Measurements from ENCODE around the gene MAPKAPK5.
"Not testable (repeated sequence)": the region's sequence is repeated elsewhere in the genome, so short reads cannot be mapped to it uniquely, and the experiment has no call there.

The MAPKAPK5 gene

GRCh38 chr12:111826992-111827391 is 15.0 kb upstream of the MAPKAPK5 start:
- no peaks in the 10 kb centered on the region for H3K36me3 ChIP-seq (ENCODE audit: control insufficient read depth in 2 of 2, insufficient read depth in 2 of 2, low read length in 2 of 2)
- no peaks in the 10 kb centered on the region for H3K27me3 ChIP-seq (ENCODE audit: control insufficient read depth in 2 of 2, insufficient read depth in 2 of 2, low read length in 2 of 2)
- peaks cover 5 to 17% of the 10 kb centered on the region in 2 donors for H3K4me1 ChIP-seq (ENCODE audit: control insufficient read depth in 2 of 2, insufficient read depth in 2 of 2, low read length in 2 of 2)
- no peak overlapping the region for H3K9ac ChIP-seq (ENCODE audit: low read depth in 1 of 2, low read length in 2 of 2)
- no peak overlapping the region for H3K27ac ChIP-seq (ENCODE audit: low read depth in 2 of 2, low read length in 2 of 2)
- H3K9me3 ChIP-seq (ENCODE audit: control insufficient read depth in 2 of 2, low read length in 2 of 2), result no peaks in the 10 kb centered on the region
- H3K4me3 ChIP-seq (ENCODE audit: low read length in 2 of 2), result no peak overlapping the region

GRCh38 chr12:111827907-111828306 is 14.1 kb upstream of the MAPKAPK5 start:
- Histone ChIP-seq H3K36me3 (ENCODE audit: control insufficient read depth in 2 of 2, insufficient read depth in 2 of 2, low read length in 2 of 2) (no peaks in the 10 kb centered on the region), H3K27ac (ENCODE audit: low read depth in 2 of 2, low read length in 2 of 2) (peak overlapping the region; percentile 17 to 82), H3K4me1 (ENCODE audit: control insufficient read depth in 2 of 2, insufficient read depth in 2 of 2, low read length in 2 of 2) (peaks cover 5 to 17% of the 10 kb centered on the region in 2 donors), H3K9ac (ENCODE audit: low read depth in 1 of 2, low read length in 2 of 2) (no peak overlapping the region), H3K27me3 (ENCODE audit: control insufficient read depth in 2 of 2, insufficient read depth in 2 of 2, low read length in 2 of 2) (no peaks in the 10 kb centered on the region), H3K9me3 (ENCODE audit: control insufficient read depth in 2 of 2, low read length in 2 of 2) (no peaks in the 10 kb centered on the region), H3K4me3 (ENCODE audit: low read length in 2 of 2) (no peak overlapping the region)

GRCh38 chr12:111828338-111828979 is 13.6 kb upstream of the MAPKAPK5 start:
- H3K36me3 ChIP-seq (ENCODE audit: control insufficient read depth in 2 of 2, insufficient read depth in 2 of 2, low read length in 2 of 2), result no peaks in the 10 kb centered on the region
- H3K9me3 ChIP-seq (ENCODE audit: control insufficient read depth in 2 of 2, low read length in 2 of 2), result no peaks in the 10 kb centered on the region
- H3K9ac ChIP-seq (ENCODE audit: low read depth in 1 of 2, low read length in 2 of 2), result no peak overlapping the region
- H3K27me3 ChIP-seq (ENCODE audit: control insufficient read depth in 2 of 2, insufficient read depth in 2 of 2, low read length in 2 of 2), result no peaks in the 10 kb centered on the region
- peak overlapping the region; percentile 17 to 65 for H3K27ac ChIP-seq (ENCODE audit: low read depth in 2 of 2, low read length in 2 of 2)
- no peak overlapping the region for H3K4me3 ChIP-seq (ENCODE audit: low read length in 2 of 2)
- peaks cover 5 to 13% of the 10 kb centered on the region in 2 donors for H3K4me1 ChIP-seq (ENCODE audit: control insufficient read depth in 2 of 2, insufficient read depth in 2 of 2, low read length in 2 of 2)

GRCh38 chr12:111829635-111830034 is 12.4 kb upstream of the MAPKAPK5 start:
- not testable (repeated sequence) for H3K27ac ChIP-seq (ENCODE audit: low read depth in 2 of 2, low read length in 2 of 2); H3K36me3 ChIP-seq (ENCODE audit: control insufficient read depth in 2 of 2, insufficient read depth in 2 of 2, low read length in 2 of 2); H3K4me3 ChIP-seq (ENCODE audit: low read length in 2 of 2); H3K27me3 ChIP-seq (ENCODE audit: control insufficient read depth in 2 of 2, insufficient read depth in 2 of 2, low read length in 2 of 2); H3K9ac ChIP-seq (ENCODE audit: low read depth in 1 of 2, low read length in 2 of 2); H3K4me1 ChIP-seq (ENCODE audit: control insufficient read depth in 2 of 2, insufficient read depth in 2 of 2, low read length in 2 of 2); H3K9me3 ChIP-seq (ENCODE audit: control insufficient read depth in 2 of 2, low read length in 2 of 2)

- H3K4me1 ChIP-seq (ENCODE audit: control insufficient read depth in 2 of 2, insufficient read depth in 2 of 2, low read length in 2 of 2); H3K9me3 ChIP-seq (ENCODE audit: control insufficient read depth in 2 of 2, low read length in 2 of 2); H3K27me3 ChIP-seq (ENCODE audit: control insufficient read depth in 2 of 2, insufficient read depth in 2 of 2, low read length in 2 of 2); H3K36me3 ChIP-seq (ENCODE audit: control insufficient read depth in 2 of 2, insufficient read depth in 2 of 2, low read length in 2 of 2): not testable (repeated sequence)
- H3K9ac ChIP-seq (ENCODE audit: low read depth in 1 of 2, low read length in 2 of 2), result peak overlapping the region in 1 of 2 donors; percentile 4
- H3K27ac ChIP-seq (ENCODE audit: low read depth in 2 of 2, low read length in 2 of 2), result peak overlapping the region; percentile 23 to 42
- peak overlapping the region in 1 of 2 donors; percentile 39 for H3K4me3 ChIP-seq (ENCODE audit: low read length in 2 of 2)
Measured at GRCh38 chr12:111834740-111835386, 7.2 kb upstream of the MAPKAPK5 start.

GRCh38 chr12:111835531-111836181 is 6.4 kb upstream of the MAPKAPK5 start:
- not testable (repeated sequence) for H3K4me1 ChIP-seq (ENCODE audit: control insufficient read depth in 2 of 2, insufficient read depth in 2 of 2, low read length in 2 of 2); H3K4me3 ChIP-seq (ENCODE audit: low read length in 2 of 2)
- peak overlapping the region in 1 of 2 donors; percentile 23 for H3K27ac ChIP-seq (ENCODE audit: low read depth in 2 of 2, low read length in 2 of 2)

GRCh38 chr12:111838353-111838752 is 3.7 kb upstream of the MAPKAPK5 start:
- Histone ChIP-seq H3K4me3 (ENCODE audit: low read length in 2 of 2) (no peak overlapping the region), H3K27ac (ENCODE audit: low read depth in 2 of 2, low read length in 2 of 2) (no peak overlapping the region), H3K4me1 (ENCODE audit: control insufficient read depth in 2 of 2, insufficient read depth in 2 of 2, low read length in 2 of 2) (peaks cover 18 to 21% of the 10 kb centered on the region in 2 donors), H3K27me3 (ENCODE audit: control insufficient read depth in 2 of 2, insufficient read depth in 2 of 2, low read length in 2 of 2) (no peaks in the 10 kb centered on the region), H3K36me3 (ENCODE audit: control insufficient read depth in 2 of 2, insufficient read depth in 2 of 2, low read length in 2 of 2) (peaks cover 8 to 10% of the 10 kb centered on the region in 2 donors), H3K9ac (ENCODE audit: low read depth in 1 of 2, low read length in 2 of 2) (no peak overlapping the region), H3K9me3 (ENCODE audit: control insufficient read depth in 2 of 2, low read length in 2 of 2) (no peaks in the 10 kb centered on the region)

More at GRCh38 chr12:111835531-111836181, 6.4 kb upstream of the MAPKAPK5 start:
- not testable (repeated sequence) for H3K36me3 ChIP-seq (ENCODE audit: control insufficient read depth in 2 of 2, insufficient read depth in 2 of 2, low read length in 2 of 2); H3K27me3 ChIP-seq (ENCODE audit: control insufficient read depth in 2 of 2, insufficient read depth in 2 of 2, low read length in 2 of 2); H3K9ac ChIP-seq (ENCODE audit: low read depth in 1 of 2, low read length in 2 of 2); H3K9me3 ChIP-seq (ENCODE audit: control insufficient read depth in 2 of 2, low read length in 2 of 2)

- H3K9ac ChIP-seq (ENCODE audit: low read depth in 1 of 2, low read length in 2 of 2), result peak overlapping the region; percentile 81 to 99
- peaks cover 31 to 36% of the 10 kb centered on the region in 2 donors for H3K4me1 ChIP-seq (ENCODE audit: control insufficient read depth in 2 of 2, insufficient read depth in 2 of 2, low read length in 2 of 2)
- H3K9me3 ChIP-seq (ENCODE audit: control insufficient read depth in 2 of 2, low read length in 2 of 2), result no peaks in the 10 kb centered on the region
- peak overlapping the region; percentile 96 to 97 for H3K27ac ChIP-seq (ENCODE audit: low read depth in 2 of 2, low read length in 2 of 2)
- H3K27me3 ChIP-seq (ENCODE audit: control insufficient read depth in 2 of 2, insufficient read depth in 2 of 2, low read length in 2 of 2), result no peaks in the 10 kb centered on the region
- peaks cover 8 to 10% of the 10 kb centered on the region in 2 donors for H3K36me3 ChIP-seq (ENCODE audit: control insufficient read depth in 2 of 2, insufficient read depth in 2 of 2, low read length in 2 of 2)
- peak overlapping the region; percentile 90 to 97 for H3K4me3 ChIP-seq (ENCODE audit: low read length in 2 of 2)
Measured at GRCh38 chr12:111840807-111841206, 1.2 kb upstream of the MAPKAPK5 start.

- H3K9me3 ChIP-seq (ENCODE audit: control insufficient read depth in 2 of 2, low read length in 2 of 2), result no peaks in the 10 kb centered on the region
- peak overlapping the region; percentile 96 to 97 for H3K27ac ChIP-seq (ENCODE audit: low read depth in 2 of 2, low read length in 2 of 2)
- H3K4me3 ChIP-seq (ENCODE audit: low read length in 2 of 2), result peak overlapping the region; percentile 90 to 97
- H3K4me1 ChIP-seq (ENCODE audit: control insufficient read depth in 2 of 2, insufficient read depth in 2 of 2, low read length in 2 of 2), result peaks cover 31 to 36% of the 10 kb centered on the region in 2 donors
- H3K36me3 ChIP-seq (ENCODE audit: control insufficient read depth in 2 of 2, insufficient read depth in 2 of 2, low read length in 2 of 2), result peaks cover 8 to 10% of the 10 kb centered on the region in 2 donors
- no peaks in the 10 kb centered on the region for H3K27me3 ChIP-seq (ENCODE audit: control insufficient read depth in 2 of 2, insufficient read depth in 2 of 2, low read length in 2 of 2)
- peak overlapping the region; percentile 81 to 99 for H3K9ac ChIP-seq (ENCODE audit: low read depth in 1 of 2, low read length in 2 of 2)
Measured at GRCh38 chr12:111841236-111841749, 735 bp upstream of the MAPKAPK5 start.
